ENCODE data around the gene PCSK7.
A peak's percentile ranks its signal among the peaks of the same experiment; 100 is the strongest.

PCSK7 gene

DNA sequence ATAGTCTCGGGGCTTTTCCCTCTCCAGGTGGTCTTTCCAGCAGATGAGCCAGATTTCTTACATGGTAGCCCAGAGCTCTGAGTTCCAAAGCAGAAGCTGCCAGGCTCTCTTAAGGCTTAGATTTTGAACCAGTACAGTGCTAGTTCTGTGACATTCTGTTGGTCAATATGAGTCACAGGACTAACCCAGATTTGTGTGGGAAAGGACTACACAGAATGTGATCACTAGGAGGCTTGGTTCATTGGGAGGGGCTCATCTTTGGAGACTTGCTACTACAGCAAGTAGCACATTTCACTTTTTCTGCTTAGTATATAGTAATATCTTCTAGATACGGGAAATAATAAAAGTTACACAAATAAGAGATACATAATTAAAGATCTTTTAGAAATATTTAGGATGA is 24.7 kb upstream of the PCSK7 start:
- H3K9ac ChIP-seq (ENCODE audit: low read length) = no peak overlapping the region
- no peaks in the 10 kb centered on the region for H3K36me3 ChIP-seq (ENCODE audit: control insufficient read depth, insufficient read depth, low read length)
- no peak overlapping the region for H3K27ac ChIP-seq (ENCODE audit: low read depth, low read length)
- H3K4me3 ChIP-seq (ENCODE audit: low read length) = no peak overlapping the region
- H3K27me3 ChIP-seq (ENCODE audit: control insufficient read depth, insufficient read depth, low read length) = no peaks in the 10 kb centered on the region
- no peaks in the 10 kb centered on the region for H3K4me1 ChIP-seq (ENCODE audit: control insufficient read depth, insufficient read depth, low read length)

- no peaks in the 10 kb centered on the region for H3K4me1 ChIP-seq (ENCODE audit: control insufficient read depth, insufficient read depth, low read length)
- no peaks in the 10 kb centered on the region for H3K36me3 ChIP-seq (ENCODE audit: control insufficient read depth, insufficient read depth, low read length)
- H3K27me3 ChIP-seq (ENCODE audit: control insufficient read depth, insufficient read depth, low read length) = no peaks in the 10 kb centered on the region
- no peak overlapping the region for H3K9ac ChIP-seq (ENCODE audit: low read length)
- no peak overlapping the region for H3K27ac ChIP-seq (ENCODE audit: low read depth, low read length)
- H3K4me3 ChIP-seq (ENCODE audit: low read length) = no peak overlapping the region
These were observed 24.1 kb upstream of the PCSK7 start for GRCh38 chr11:117255966-117256365.

GRCh38 chr11:117251506-117251905 is 19.6 kb upstream of the PCSK7 start:
- H3K9ac ChIP-seq (ENCODE audit: low read length) = no peak overlapping the region
- no peak overlapping the region for H3K4me3 ChIP-seq (ENCODE audit: low read length)
- no peaks in the 10 kb centered on the region for H3K27me3 ChIP-seq (ENCODE audit: control insufficient read depth, insufficient read depth, low read length)
- peaks cover 3% of the 10 kb centered on the region for H3K36me3 ChIP-seq (ENCODE audit: control insufficient read depth, insufficient read depth, low read length)
- no peak overlapping the region for H3K27ac ChIP-seq (ENCODE audit: low read depth, low read length)
- H3K4me1 ChIP-seq (ENCODE audit: control insufficient read depth, insufficient read depth, low read length) = no peaks in the 10 kb centered on the region

DNA sequence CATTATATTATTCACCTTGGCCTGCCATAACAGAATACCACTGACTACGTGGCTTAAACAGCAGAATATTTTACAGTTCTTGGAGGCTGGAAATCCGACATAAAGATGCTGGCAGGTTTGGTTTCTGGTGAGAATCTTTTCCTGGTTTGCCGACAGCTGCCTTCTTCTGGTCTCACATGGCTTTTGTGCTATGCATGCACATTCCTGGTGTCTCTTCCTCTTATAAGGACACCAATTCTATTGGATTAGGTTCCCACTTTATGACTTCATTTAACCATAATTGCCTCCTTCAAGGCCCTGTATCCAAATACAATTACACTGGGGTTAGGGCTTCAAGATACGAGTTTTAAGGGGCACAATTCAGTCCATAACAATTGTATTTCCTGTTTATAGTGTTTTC is 17.7 kb upstream of the PCSK7 start:
- H3K4me3 ChIP-seq (ENCODE audit: low read length) = no peak overlapping the region
- H3K4me1 ChIP-seq (ENCODE audit: control insufficient read depth, insufficient read depth, low read length) = no peaks in the 10 kb centered on the region
- no peak overlapping the region for H3K27ac ChIP-seq (ENCODE audit: low read depth, low read length)
- no peak overlapping the region for H3K9ac ChIP-seq (ENCODE audit: low read length)
- H3K36me3 ChIP-seq (ENCODE audit: control insufficient read depth, insufficient read depth, low read length) = peaks cover 3% of the 10 kb centered on the region
- H3K27me3 ChIP-seq (ENCODE audit: control insufficient read depth, insufficient read depth, low read length) = no peaks in the 10 kb centered on the region

DNA sequence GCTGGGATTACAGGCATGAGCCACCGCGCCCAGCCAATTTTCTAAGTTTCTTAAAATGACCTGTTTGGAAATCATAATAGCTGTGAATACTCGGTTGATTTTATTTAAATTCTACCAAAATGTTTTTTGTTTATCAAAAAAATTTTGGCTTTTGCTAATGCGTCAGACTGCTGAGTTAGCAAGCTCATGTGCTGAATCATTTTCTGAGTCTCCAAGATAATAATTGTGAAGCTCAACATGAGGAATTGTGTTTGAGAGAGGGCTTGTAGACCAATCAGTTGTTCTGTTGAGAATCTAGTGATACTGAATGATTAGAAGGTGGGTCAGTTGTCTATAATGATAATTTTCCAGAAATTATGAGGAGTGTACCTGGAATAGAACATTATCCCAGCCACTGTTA is 16.5 kb upstream of the PCSK7 start:
- peaks cover 3% of the 10 kb centered on the region for H3K36me3 ChIP-seq (ENCODE audit: control insufficient read depth, insufficient read depth, low read length)
- H3K27ac ChIP-seq (ENCODE audit: low read depth, low read length) = no peak overlapping the region
- no peaks in the 10 kb centered on the region for H3K4me1 ChIP-seq (ENCODE audit: control insufficient read depth, insufficient read depth, low read length)
- no peaks in the 10 kb centered on the region for H3K27me3 ChIP-seq (ENCODE audit: control insufficient read depth, insufficient read depth, low read length)
- H3K4me3 ChIP-seq (ENCODE audit: low read length) = no peak overlapping the region
- H3K9ac ChIP-seq (ENCODE audit: low read length) = no peak overlapping the region

DNA sequence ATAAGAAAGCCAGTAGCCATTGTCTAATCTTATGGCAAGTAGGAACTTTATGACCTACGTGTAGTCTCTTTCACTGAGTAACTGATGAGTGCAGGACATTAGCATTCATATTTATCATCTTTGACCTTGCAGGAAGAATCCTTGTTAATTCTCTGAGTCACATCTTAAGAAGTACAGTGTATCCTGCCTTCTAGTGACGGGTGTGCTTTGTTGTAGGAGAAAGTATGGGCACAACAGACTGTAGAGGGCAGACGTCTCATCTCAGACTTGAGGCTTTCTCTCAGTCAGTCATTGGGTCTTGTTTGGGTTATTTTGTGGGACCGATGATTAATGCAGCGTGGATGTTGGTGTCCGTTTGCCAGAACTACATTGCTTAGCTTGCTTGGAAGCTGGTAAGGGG is 7.4 kb upstream of the PCSK7 start:
- no peak overlapping the region for H3K4me3 ChIP-seq (ENCODE audit: low read length)
- no peaks in the 10 kb centered on the region for H3K4me1 ChIP-seq (ENCODE audit: control insufficient read depth, insufficient read depth, low read length)
- H3K36me3 ChIP-seq (ENCODE audit: control insufficient read depth, insufficient read depth, low read length) = peaks cover 3% of the 10 kb centered on the region
- no peaks in the 10 kb centered on the region for H3K27me3 ChIP-seq (ENCODE audit: control insufficient read depth, insufficient read depth, low read length)
- no peak overlapping the region for H3K27ac ChIP-seq (ENCODE audit: low read depth, low read length)
- no peak overlapping the region for H3K9ac ChIP-seq (ENCODE audit: low read length)

DNA sequence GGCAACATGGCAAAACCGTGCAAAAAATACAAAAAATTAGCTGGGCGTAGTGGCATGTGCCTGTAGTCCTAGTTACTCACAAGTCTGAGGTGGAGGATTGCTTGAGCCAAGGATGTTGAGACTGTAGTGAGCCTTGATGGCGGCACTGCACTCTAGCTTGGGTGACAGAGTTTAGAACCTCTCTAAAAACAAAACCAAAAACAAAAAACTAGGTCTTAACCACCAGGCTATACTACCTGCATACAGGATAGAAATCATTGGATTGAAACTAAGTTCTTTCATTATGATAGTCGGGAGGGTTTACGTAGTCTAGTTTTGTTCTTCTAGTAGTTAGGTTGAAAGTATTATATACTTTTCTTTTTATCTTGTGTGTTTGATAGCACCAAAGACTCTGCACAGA is 6.3 kb upstream of the PCSK7 start:
- H3K9ac ChIP-seq (ENCODE audit: low read length) = no peak overlapping the region
- peaks cover 5% of the 10 kb centered on the region for H3K4me1 ChIP-seq (ENCODE audit: control insufficient read depth, insufficient read depth, low read length)
- H3K27ac ChIP-seq (ENCODE audit: low read depth, low read length) = no peak overlapping the region
- no peaks in the 10 kb centered on the region for H3K27me3 ChIP-seq (ENCODE audit: control insufficient read depth, insufficient read depth, low read length)
- H3K36me3 ChIP-seq (ENCODE audit: control insufficient read depth, insufficient read depth, low read length) = peaks cover 3% of the 10 kb centered on the region
- no peak overlapping the region for H3K4me3 ChIP-seq (ENCODE audit: low read length)

GRCh38 chr11:117232911-117233409 is 1.1 kb upstream of the PCSK7 start:
- Histone ChIP-seq H3K27me3 (ENCODE audit: control insufficient read depth, insufficient read depth, low read length) (no peaks in the 10 kb centered on the region), H3K9ac (ENCODE audit: low read length) (peak overlapping the region; percentile 68), H3K4me1 (ENCODE audit: control insufficient read depth, insufficient read depth, low read length) (peaks cover 19% of the 10 kb centered on the region), H3K36me3 (ENCODE audit: control insufficient read depth, insufficient read depth, low read length) (peaks cover 18% of the 10 kb centered on the region), H3K27ac (ENCODE audit: low read depth, low read length) (peak overlapping the region; percentile 71), H3K4me3 (ENCODE audit: low read length) (peak overlapping the region; percentile 89)

DNA sequence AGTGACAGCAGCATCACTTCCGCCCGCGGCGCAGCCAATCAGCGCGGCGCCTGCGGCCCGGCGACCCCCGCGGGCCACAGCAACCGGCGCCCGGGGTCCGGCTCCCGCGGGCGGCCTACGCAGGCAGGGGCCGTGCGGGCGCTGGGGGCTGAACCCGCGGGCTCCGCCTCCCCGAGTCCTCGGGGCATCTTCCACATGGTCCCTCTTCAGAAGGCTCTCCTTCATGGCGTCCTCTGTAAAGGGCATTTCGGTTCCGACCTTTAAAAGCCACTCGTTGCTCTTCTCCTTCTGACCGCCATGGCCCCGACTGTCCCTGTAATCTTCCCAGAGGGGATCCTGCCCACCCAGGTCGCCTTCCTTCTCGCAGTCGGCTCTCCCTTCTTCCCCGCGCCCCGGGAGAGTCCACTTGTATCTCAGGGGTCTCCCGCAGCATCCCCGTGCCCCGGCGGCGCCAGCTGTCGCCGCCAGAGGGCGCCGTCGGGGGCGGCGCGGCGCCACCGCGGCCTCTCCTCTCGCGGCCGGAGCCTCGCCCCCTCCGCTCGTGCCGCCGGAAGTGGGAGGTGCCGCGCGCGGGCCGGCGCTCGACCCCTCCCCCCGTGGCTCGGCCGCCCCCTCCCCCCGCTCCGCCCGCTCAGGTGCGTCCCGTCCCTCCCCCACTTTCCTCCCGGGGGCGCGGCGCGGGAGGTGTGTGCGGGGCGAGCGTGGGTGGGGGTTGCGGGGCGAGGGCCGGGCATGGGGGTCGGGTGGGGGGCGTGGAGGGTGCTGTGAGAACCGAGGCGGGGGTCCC is 412 bp upstream of the PCSK7 start, which contains the start of gene RNF214:
TSS of gene RNF214 (plus strand) at position 580 of the 787 bp plus-strand sequence. CDS start 1,602 bp downstream, outside the sequence.
- Histone ChIP-seq H3K27me3 (ENCODE audit: control insufficient read depth, insufficient read depth, low read length) (no peaks in the 10 kb centered on the region), H3K27ac (ENCODE audit: low read depth, low read length) (peak within 1 kb of the TSS; percentile 97), H3K4me3 (ENCODE audit: low read length) (peak within 1 kb of the TSS; percentile 97), H3K36me3 (ENCODE audit: control insufficient read depth, insufficient read depth, low read length) (peaks cover 22% of the 10 kb centered on the region), H3K9ac (ENCODE audit: low read length) (peak within 1 kb of the TSS; percentile 92), H3K4me1 (ENCODE audit: control insufficient read depth, insufficient read depth, low read length) (peaks cover 19% of the 10 kb centered on the region)

DNA sequence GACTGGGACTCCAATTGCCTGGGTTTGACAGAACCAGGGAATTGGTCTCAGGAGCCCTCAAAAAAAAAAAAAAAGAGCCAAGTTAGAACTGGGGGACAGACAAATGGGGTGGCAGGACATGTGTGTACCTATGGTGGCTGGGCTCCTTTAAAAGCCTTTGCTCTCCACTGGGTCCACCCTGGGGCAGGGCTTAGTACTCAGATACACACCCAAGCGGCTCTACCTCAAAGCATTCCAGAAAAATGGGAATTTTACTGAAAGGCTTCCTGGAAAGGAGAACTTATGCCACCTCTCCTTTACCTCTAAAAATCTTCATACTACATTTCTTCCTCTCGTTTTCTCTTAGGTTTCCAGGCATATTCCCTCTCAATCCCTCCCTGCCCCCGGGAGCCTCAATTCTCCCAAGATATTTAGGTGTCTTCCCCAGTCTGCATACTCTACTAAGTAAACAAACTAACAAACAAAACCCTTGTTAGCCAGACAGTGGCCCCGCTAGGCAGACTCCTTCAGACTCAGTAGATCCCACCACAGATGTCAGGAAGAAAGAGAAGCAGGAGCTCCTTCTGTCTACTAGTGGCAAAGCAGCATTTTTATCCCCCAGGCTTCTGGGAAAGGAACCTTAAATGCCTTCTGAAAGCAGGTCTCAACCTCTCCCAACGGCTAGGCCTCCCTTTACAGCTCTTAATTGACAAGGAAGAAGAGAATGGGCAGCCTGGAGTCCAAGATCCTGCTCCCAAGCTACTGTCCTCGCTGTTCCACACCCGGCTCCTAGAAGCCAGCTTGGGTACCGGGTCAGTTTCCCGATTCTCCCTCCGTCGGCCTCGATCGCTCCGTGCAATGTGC is 653 bp downstream of the PCSK7 start:
- peaks cover 19% of the 10 kb centered on the region for H3K4me1 ChIP-seq (ENCODE audit: control insufficient read depth, insufficient read depth, low read length)
- peak overlapping the region; percentile 80 for H3K9ac ChIP-seq (ENCODE audit: low read length)
- H3K4me3 ChIP-seq (ENCODE audit: low read length) = peak overlapping the region; percentile 97
- H3K27ac ChIP-seq (ENCODE audit: low read depth, low read length) = peak overlapping the region; percentile 97
- peaks cover 26% of the 10 kb centered on the region for H3K36me3 ChIP-seq (ENCODE audit: control insufficient read depth, insufficient read depth, low read length)
- H3K27me3 ChIP-seq (ENCODE audit: control insufficient read depth, insufficient read depth, low read length) = no peaks in the 10 kb centered on the region

- Histone ChIP-seq H3K27me3 (ENCODE audit: control insufficient read depth, insufficient read depth, low read length) (no peaks in the 10 kb centered on the region), H3K4me3 (ENCODE audit: low read length) (peak overlapping the region; percentile 97), H3K4me1 (ENCODE audit: control insufficient read depth, insufficient read depth, low read length) (peaks cover 19% of the 10 kb centered on the region), H3K36me3 (ENCODE audit: control insufficient read depth, insufficient read depth, low read length) (peaks cover 26% of the 10 kb centered on the region), H3K9ac (ENCODE audit: low read length) (no peak overlapping the region), H3K27ac (ENCODE audit: low read depth, low read length) (no peak overlapping the region)
These were observed 1.4 kb downstream of the PCSK7 start for GRCh38 chr11:117230286-117230961.

DNA sequence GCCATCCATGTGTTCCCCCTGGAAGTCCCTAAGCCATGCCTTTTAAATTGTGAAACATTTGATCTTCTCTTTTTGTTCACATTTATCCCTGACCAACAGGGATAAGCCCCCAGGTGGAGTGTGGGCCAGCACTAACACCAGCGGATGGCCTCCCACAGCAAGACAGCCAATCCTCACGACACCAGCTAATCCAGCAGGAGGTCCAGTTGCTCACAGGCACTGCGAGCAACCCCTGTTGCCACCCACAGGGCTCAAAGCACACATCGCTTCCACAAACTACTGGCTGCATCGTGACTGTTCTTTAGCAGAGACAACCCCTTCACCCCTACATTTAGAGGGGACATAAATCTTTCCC is 2.0 kb downstream of the PCSK7 start:
- Histone ChIP-seq H3K9ac (ENCODE audit: low read length) (no peak overlapping the region), H3K4me1 (ENCODE audit: control insufficient read depth, insufficient read depth, low read length) (peaks cover 19% of the 10 kb centered on the region), H3K27ac (ENCODE audit: low read depth, low read length) (no peak overlapping the region), H3K36me3 (ENCODE audit: control insufficient read depth, insufficient read depth, low read length) (peaks cover 26% of the 10 kb centered on the region), H3K4me3 (ENCODE audit: low read length) (peak overlapping the region; percentile 33), H3K27me3 (ENCODE audit: control insufficient read depth, insufficient read depth, low read length) (no peaks in the 10 kb centered on the region)

All from rectal smooth muscle tissue (tissue), 1 donor.